Mesendoderm (in vitro differentiated cells): ENCODE measurements around the gene MGST2.
"Not testable (repeated sequence)": the region's sequence is repeated elsewhere in the genome, so short reads cannot be mapped to it uniquely, and the experiment has no call there.

Source experiments
- DNase-seq: peaks from one replicate; pipeline ENCODE4 v3.0.0; 2013
- H2AK5ac ChIP-seq: 2 replicates; pipeline ENCODE4 v1.6.1; 2013; ENCODE audit warnings: low read length, inconsistent platforms
- H2BK120ac ChIP-seq: 2 replicates; pipeline ENCODE4 v1.6.1; 2013; ENCODE audit warnings: low read depth, mild to moderate bottlenecking, low read length, moderate library complexity, mixed read lengths
- H2BK15ac ChIP-seq: replicated peaks from 2 replicates; pipeline ENCODE4 v1.6.1; 2013; ENCODE audit warnings: low read depth, mild to moderate bottlenecking, moderate library complexity
- H2BK5ac ChIP-seq: 2 replicates; pipeline ENCODE4 v1.6.1; 2013; ENCODE audit warnings: low read length, inconsistent platforms
- H3K18ac ChIP-seq: 2 replicates; pipeline ENCODE4 v1.6.1; 2013; ENCODE audit warnings: mild to moderate bottlenecking, low read length, mixed read lengths
- H3K23ac ChIP-seq: one replicate; pipeline ENCODE4 v1.6.1; 2013; ENCODE audit warnings: low read length
- H3K27ac ChIP-seq: 2 replicates; pipeline ENCODE4 v1.5.1; 2013; ENCODE audit warnings: low read depth, mild to moderate bottlenecking, inconsistent platforms, low read length, moderate library complexity
- H3K27me3 ChIP-seq: 2 replicates; pipeline ENCODE4 v1.6.1; 2013; ENCODE audit warnings: low read length, control low read depth, mild to moderate bottlenecking, inconsistent platforms; ENCODE audit not compliant: insufficient read depth, poor library complexity
- H3K36me3 ChIP-seq: 2 replicates; pipeline ENCODE4 v1.6.1; 2013; ENCODE audit warnings: low read length, inconsistent platforms; ENCODE audit not compliant: control insufficient read depth, insufficient read depth
- H3K4ac ChIP-seq: one replicate; pipeline ENCODE4 v1.6.1; 2013; ENCODE audit warnings: low read depth, mild to moderate bottlenecking, low read length, moderate library complexity
- H3K4me1 ChIP-seq: 2 replicates; pipeline ENCODE4 v1.6.1; 2013; ENCODE audit warnings: low read depth, low read length, inconsistent platforms; ENCODE audit not compliant: control insufficient read depth
- H3K4me2 ChIP-seq: 2 replicates; pipeline ENCODE4 v1.6.1; 2013; ENCODE audit warnings: low read length
- H3K4me3 ChIP-seq: 2 replicates; pipeline ENCODE4 v1.5.1; 2013; ENCODE audit warnings: mild to moderate bottlenecking, low read length
- H3K56ac ChIP-seq: one replicate; pipeline ENCODE4 v1.6.1; 2013; ENCODE audit warnings: low read length
- H3K79me1 ChIP-seq: 2 replicates; pipeline ENCODE4 v1.6.1; 2013; ENCODE audit warnings: low read length, inconsistent platforms
- H3K79me2 ChIP-seq: 2 replicates; pipeline ENCODE4 v1.6.1; 2013; ENCODE audit warnings: mild to moderate bottlenecking, low read length; ENCODE audit not compliant: control insufficient read depth, insufficient read depth
- H3K9ac ChIP-seq: 2 replicates; pipeline ENCODE4 v1.6.1; 2013; ENCODE audit warnings: low read length, inconsistent platforms
- H4K5ac ChIP-seq: one replicate; pipeline ENCODE4 v1.6.1; 2013; ENCODE audit warnings: low read length
- H4K8ac ChIP-seq: one replicate; pipeline ENCODE4 v1.6.1; 2013; ENCODE audit warnings: low read depth, mild to moderate bottlenecking, control low read depth, low read length, moderate library complexity
- WGBS: extraction: QIAGEN DNeasy Blood & Tissue Kit; methylation state at CpG from one replicate; pipeline ENCODE4 v1.1.7; 2013; ENCODE audit warnings: low lambda C conversion rate, missing lambda C conversion rate; ENCODE audit not compliant: insufficient coverage; ENCODE audit errors: extremely low coverage; 5-methylcytosine and 5-hydroxymethylcytosine counted together

Gene MGST2

GRCh38 chr4:139690419-139690818, 24.8 kb downstream of the MGST2 start:
- H3K4ac ChIP-seq = no peak overlapping the region
- H3K23ac ChIP-seq = no peak overlapping the region
- no peak overlapping the region for H3K4me2 ChIP-seq
- H2BK120ac ChIP-seq = no peak overlapping the region
- no peak overlapping the region for H4K5ac ChIP-seq
- no peaks in the 10 kb centered on the region for H3K36me3 ChIP-seq
- no peaks in the 10 kb centered on the region for H3K27me3 ChIP-seq
- H3K18ac ChIP-seq = no peak overlapping the region
- no peak overlapping the region for H3K56ac ChIP-seq
- no peak overlapping the region for H2BK5ac ChIP-seq
- H4K8ac ChIP-seq = no peak overlapping the region
- no peak overlapping the region for H2BK15ac ChIP-seq
- no peak overlapping the region for H2AK5ac ChIP-seq
- no peak overlapping the region for H3K4me3 ChIP-seq
- no peaks in the 10 kb centered on the region for H3K4me1 ChIP-seq
- no peak overlapping the region for H3K27ac ChIP-seq
- no peak for DNase-seq
- H3K9ac ChIP-seq = no peak overlapping the region
- no peaks in the 10 kb centered on the region for H3K79me1 ChIP-seq
- H3K79me2 ChIP-seq = no peaks in the 10 kb centered on the region

DNA sequence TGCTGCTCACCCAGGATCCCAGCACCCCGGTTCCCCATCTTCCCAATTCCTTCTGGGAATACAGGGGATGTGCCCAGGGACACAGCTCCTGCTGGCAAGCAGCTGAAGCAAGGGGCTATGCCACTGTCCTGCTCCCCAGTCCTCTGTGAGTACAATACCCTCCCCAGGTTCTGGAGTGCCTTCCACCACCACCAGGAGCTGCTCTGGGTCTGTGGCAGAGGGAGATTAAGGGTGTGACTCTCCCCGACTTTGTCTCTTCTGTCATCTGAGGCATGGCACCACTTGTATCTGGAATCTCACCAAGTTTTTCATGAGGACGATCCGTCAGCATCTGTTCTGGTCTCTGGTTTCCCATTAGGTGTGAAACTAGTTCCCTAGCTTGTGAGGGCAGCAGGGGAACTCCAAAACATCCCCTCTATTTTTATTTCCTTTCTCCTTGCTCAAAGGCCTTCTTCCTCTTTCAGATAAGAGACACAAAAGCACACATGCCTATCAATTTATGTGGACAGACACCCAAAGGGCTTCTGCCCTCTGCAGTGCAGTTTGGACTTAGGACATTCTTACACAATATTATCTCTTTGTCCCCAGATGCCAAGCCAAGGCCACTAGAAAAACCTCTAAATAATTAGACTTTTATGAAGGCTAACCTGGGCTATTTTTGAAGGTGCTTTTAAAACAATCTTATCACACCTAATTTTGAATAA, 26.8 kb downstream of the MGST2 start:
- Histone ChIP-seq H4K8ac (no peak overlapping the region), H3K27ac (no peak overlapping the region), H3K9ac (no peak overlapping the region)

GRCh38 chr4:139694522-139695107, 29.0 kb downstream of the MGST2 start:
- Histone ChIP-seq H3K4me3 (no peak overlapping the region), H4K8ac (no peak overlapping the region), H3K27me3 (no peaks in the 10 kb centered on the region), H2BK120ac (no peak overlapping the region), H3K56ac (no peak overlapping the region), H3K27ac (no peak overlapping the region), H3K4me1 (no peaks in the 10 kb centered on the region), H3K79me1 (no peaks in the 10 kb centered on the region), H3K9ac (no peak overlapping the region), H3K79me2 (no peaks in the 10 kb centered on the region), H4K5ac (no peak overlapping the region), H3K23ac (no peak overlapping the region), H2BK15ac (no peak overlapping the region), H3K4me2 (no peak overlapping the region), H3K36me3 (no peaks in the 10 kb centered on the region), H2BK5ac (no peak overlapping the region), H3K18ac (no peak overlapping the region), H2AK5ac (no peak overlapping the region), H3K4ac (no peak overlapping the region)
- WGBS = no CpG with 5 or more reads among the region's 3 CpGs
- no peak for DNase-seq

More for the DNA sequence above, 26.8 kb downstream of the MGST2 start:
- H3K4ac ChIP-seq = no peak overlapping the region
- H2BK120ac ChIP-seq = no peak overlapping the region
- no peak overlapping the region for H2BK5ac ChIP-seq
- H3K4me2 ChIP-seq = no peak overlapping the region
- no peak overlapping the region for H4K5ac ChIP-seq
- no peaks in the 10 kb centered on the region for H3K4me1 ChIP-seq
- H3K27me3 ChIP-seq = no peaks in the 10 kb centered on the region
- H3K23ac ChIP-seq = no peak overlapping the region
- H2AK5ac ChIP-seq = no peak overlapping the region
- no peak overlapping the region for H3K4me3 ChIP-seq
- H3K79me2 ChIP-seq = no peaks in the 10 kb centered on the region
- WGBS = no CpG with 5 or more reads among the region's 4 CpGs
- no peak overlapping the region for H3K18ac ChIP-seq
- no peak overlapping the region for H2BK15ac ChIP-seq
- no peaks in the 10 kb centered on the region for H3K36me3 ChIP-seq
- peak; percentile 61 for DNase-seq
- H3K56ac ChIP-seq = peak overlapping the region; percentile 47
- H3K79me1 ChIP-seq = no peaks in the 10 kb centered on the region

GRCh38 chr4:139696491-139696890, 30.9 kb downstream of the MGST2 start:
- Histone ChIP-seq H3K4ac (no peak overlapping the region), H3K36me3 (no peaks in the 10 kb centered on the region), H4K5ac (no peak overlapping the region), H3K23ac (no peak overlapping the region), H3K18ac (no peak overlapping the region), H3K4me1 (no peaks in the 10 kb centered on the region), H4K8ac (no peak overlapping the region), H2AK5ac (no peak overlapping the region), H3K9ac (no peak overlapping the region), H3K27me3 (no peaks in the 10 kb centered on the region), H2BK5ac (no peak overlapping the region), H3K4me2 (no peak overlapping the region), H3K4me3 (no peak overlapping the region), H3K79me2 (no peaks in the 10 kb centered on the region), H3K56ac (no peak overlapping the region), H3K27ac (no peak overlapping the region), H2BK120ac (no peak overlapping the region), H2BK15ac (no peak overlapping the region), H3K79me1 (no peaks in the 10 kb centered on the region)
- WGBS = no CpG with 5 or more reads among the region's 5 CpGs
- DNase-seq = no peak

- H3K79me1 ChIP-seq, H3K4me1 ChIP-seq, H3K36me3 ChIP-seq, H3K4me2 ChIP-seq, H2AK5ac ChIP-seq, H4K8ac ChIP-seq, H3K56ac ChIP-seq, H4K5ac ChIP-seq, H3K79me2 ChIP-seq, H3K27me3 ChIP-seq, H3K4ac ChIP-seq, H3K4me3 ChIP-seq, DNase-seq, H3K9ac ChIP-seq, H2BK5ac ChIP-seq, H2BK15ac ChIP-seq, H3K23ac ChIP-seq, H2BK120ac ChIP-seq, H3K18ac ChIP-seq, H3K27ac ChIP-seq: not testable (repeated sequence)
- no CpG with 5 or more reads among the region's 25 CpGs for WGBS
Measured at GRCh38 chr4:139698167-139698925, 32.7 kb downstream of the MGST2 start.
